Measurements from ENCODE around the gene TPM3.

DNA sequence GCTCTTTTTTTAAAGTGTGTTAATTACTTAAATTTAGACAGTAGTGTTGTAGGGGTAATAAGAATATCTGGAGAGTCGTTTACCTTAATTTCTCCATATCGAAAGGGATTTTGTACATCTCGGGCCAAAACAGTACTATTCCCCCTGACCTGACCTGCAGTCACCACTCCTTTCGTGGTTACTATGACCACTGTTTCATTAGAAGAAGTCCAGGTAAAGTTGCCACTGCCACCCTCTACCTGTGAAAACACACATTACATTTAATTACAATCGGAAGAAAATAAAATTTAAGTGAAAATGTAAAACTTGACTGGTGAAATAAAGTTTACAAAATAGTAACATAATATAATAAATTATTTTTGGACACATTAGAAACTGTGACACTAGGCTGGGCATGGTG is 74.3 kb downstream of the TPM3 start:
- TF ChIP-seq POLR2A (IDR thresholded peaks at IDR 0.05) (no peak), POLR2AphosphoS5 (IDR thresholded peaks at IDR 0.05) (no peak), EP300 (IDR thresholded peaks at IDR 0.05) (no peak)
- TF ChIP-seq, protein P1, sequence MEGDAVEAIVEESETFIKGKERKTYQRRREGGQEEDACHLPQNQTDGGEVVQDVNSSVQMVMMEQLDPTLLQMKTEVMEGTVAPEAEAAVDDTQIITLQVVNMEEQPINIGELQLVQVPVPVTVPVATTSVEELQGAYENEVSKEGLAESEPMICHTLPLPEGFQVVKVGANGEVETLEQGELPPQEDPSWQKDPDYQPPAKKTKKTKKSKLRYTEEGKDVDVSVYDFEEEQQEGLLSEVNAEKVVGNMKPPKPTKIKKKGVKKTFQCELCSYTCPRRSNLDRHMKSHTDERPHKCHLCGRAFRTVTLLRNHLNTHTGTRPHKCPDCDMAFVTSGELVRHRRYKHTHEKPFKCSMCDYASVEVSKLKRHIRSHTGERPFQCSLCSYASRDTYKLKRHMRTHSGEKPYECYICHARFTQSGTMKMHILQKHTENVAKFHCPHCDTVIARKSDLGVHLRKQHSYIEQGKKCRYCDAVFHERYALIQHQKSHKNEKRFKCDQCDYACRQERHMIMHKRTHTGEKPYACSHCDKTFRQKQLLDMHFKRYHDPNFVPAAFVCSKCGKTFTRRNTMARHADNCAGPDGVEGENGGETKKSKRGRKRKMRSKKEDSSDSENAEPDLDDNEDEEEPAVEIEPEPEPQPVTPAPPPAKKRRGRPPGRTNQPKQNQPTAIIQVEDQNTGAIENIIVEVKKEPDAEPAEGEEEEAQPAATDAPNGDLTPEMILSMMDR (IDR thresholded peaks at IDR 0.05): no peak

All from stomach (tissue), 4 donors.